GM23338 (cell line): ENCODE results near the gene TPK1. TPM values are rescaled to one million over a fixed set of nuclear protein-coding genes. Genes with fewer than 3 reads are reported as not detected.

Source experiments
- ATAC-seq: fragments of 200-7000 bp; cut with Tn5 transposase; 3 replicates; pipeline ENCODE4 v1.9.1; 2020
- DNase-seq: peaks from one replicate; pipeline ENCODE4 v3.0.0-alpha.2; 2015; ENCODE audit warnings: low spot score
- H2AFZ ChIP-seq: fragments of 200-600 bp; sonication (generic); 2 replicates; pipeline ENCODE4 v1.8.0; 2016; ENCODE audit warnings: antibody characterized with exemption, mild to moderate bottlenecking, moderate library complexity
- H3F3A ChIP-seq: fragments of 200-600 bp; sonication (generic); replicated peaks from 2 replicates; pipeline ENCODE4 v1.8.0; 2017; ENCODE audit warnings: antibody characterized with exemption, mixed run types, low read depth
- H3K27ac ChIP-seq: fragments of 200-600 bp; sonication (generic); 2 replicates; pipeline ENCODE4 v1.6.1; 2016; ENCODE audit warnings: low read depth
- H3K27me3 ChIP-seq: fragments of 200-600 bp; sonication (generic); 2 replicates; pipeline ENCODE4 v1.8.0; 2016; ENCODE audit warnings: mild to moderate bottlenecking, mixed run types, moderate library complexity; ENCODE audit not compliant: insufficient read depth
- H3K36me3 ChIP-seq: fragments of 200-600 bp; sonication (generic); 2 replicates; pipeline ENCODE4 v1.8.0; 2016; ENCODE audit warnings: mild to moderate bottlenecking; ENCODE audit not compliant: insufficient read depth
- H3K4me1 ChIP-seq: fragments of 200-600 bp; sonication (generic); 2 replicates; pipeline ENCODE4 v1.8.0; 2016; ENCODE audit warnings: mild to moderate bottlenecking, moderate library complexity; ENCODE audit not compliant: insufficient read depth
- H3K4me2 ChIP-seq: fragments of 200-600 bp; sonication (generic); 2 replicates; pipeline ENCODE4 v1.7.1; 2017; ENCODE audit warnings: mixed run types
- H3K4me3 ChIP-seq: fragments of 200-600 bp; sonication (generic); 2 replicates; pipeline ENCODE4 v1.6.1; 2016; ENCODE audit warnings: mixed run types
- H3K79me2 ChIP-seq: fragments of 200-600 bp; sonication (generic); replicated peaks from 2 replicates; pipeline ENCODE4 v1.8.0; 2017; ENCODE audit warnings: mild to moderate bottlenecking; ENCODE audit not compliant: insufficient read depth
- H3K9me2 ChIP-seq: fragments of 200-600 bp; sonication (generic); 2 replicates; pipeline ENCODE4 v1.8.0; 2017; ENCODE audit not compliant: insufficient read depth
- H4K20me1 ChIP-seq: fragments of 200-600 bp; sonication (generic); replicated peaks from 2 replicates; pipeline ENCODE4 v1.8.0; 2017; ENCODE audit warnings: mild to moderate bottlenecking; ENCODE audit not compliant: insufficient read depth
- H3K27ac Mint-ChIP-seq: 2 replicates; pipeline ENCODE4 v1.8.0; 2020; ENCODE audit warnings: inconsistent platforms, mild to moderate bottlenecking, moderate library complexity, mixed read lengths
- H3K27me3 Mint-ChIP-seq: 3 replicates; pipeline ENCODE4 v1.8.0; 2022; ENCODE audit warnings: low read depth, mild to moderate bottlenecking, moderate library complexity, mixed read lengths, inconsistent platforms; ENCODE audit not compliant: insufficient read depth, poor library complexity
- H3K36me3 Mint-ChIP-seq: 3 replicates; pipeline ENCODE4 v1.8.0; 2021; ENCODE audit warnings: low read depth, mild to moderate bottlenecking, inconsistent platforms, moderate library complexity, mixed read lengths
- H3K4me1 Mint-ChIP-seq: 3 replicates; pipeline ENCODE4 v1.8.0; 2020; ENCODE audit warnings: mild to moderate bottlenecking, inconsistent platforms, mixed read lengths
- H3K4me3 Mint-ChIP-seq: 3 replicates; pipeline ENCODE4 v1.8.0; 2021; ENCODE audit warnings: moderate library complexity, mild to moderate bottlenecking, inconsistent platforms, mixed read lengths
- H3K9me3 Mint-ChIP-seq: 3 replicates; pipeline ENCODE4 v1.8.0; 2020; ENCODE audit warnings: moderate library complexity, mild to moderate bottlenecking, inconsistent platforms, mixed read lengths
- CREB1 ChIP-seq: fragments of 250-450 bp; sonication (Bioruptor Pico); IDR thresholded peaks from 2 replicates; pipeline ENCODE4 v1.5.0; 2020; ENCODE audit warnings: low read depth, mild to moderate bottlenecking, moderate library complexity
- CTCF ChIP-seq, 2 experiments: fragments of 200-600 bp in 1 of 2; sonication (generic) in 1 of 2; conservative IDR thresholded peaks; 2 replicates each; pipeline versions ENCODE4 v1.5.1 to v1.6.1; 2016 to 2017; ENCODE audit warnings: antibody characterized with exemption in 2 of 2, low read depth in 2 of 2, mild to moderate bottlenecking in 2 of 2, moderate library complexity in 1 of 2
- EZH2phosphoT487 ChIP-seq: fragments of 200-600 bp; sonication (generic); IDR thresholded peaks from one replicate; pipeline ENCODE4 v1.8.1; 2018; ENCODE audit warnings: antibody characterized with exemption; ENCODE audit not compliant: unreplicated experiment
- POLR2AphosphoS5 ChIP-seq: IDR thresholded peaks from 2 replicates; pipeline ENCODE4 v1.6.1; 2016; ENCODE audit warnings: antibody characterized with exemption, low read depth
- ZNF114 ChIP-seq: fragments of 250-450 bp; sonication (Bioruptor Pico); IDR thresholded peaks from 2 replicates; pipeline ENCODE4 v1.5.0; 2020; ENCODE audit warnings: mild to moderate bottlenecking, moderate library complexity
- ZNF462 ChIP-seq: fragments of 250-450 bp; sonication (Bioruptor Pico); IDR thresholded peaks from 2 replicates; pipeline ENCODE4 v1.5.0; 2020; ENCODE audit warnings: mild to moderate bottlenecking, moderate library complexity
- polyA plus RNA-seq: library from polyadenylated mRNA; unstranded; fragments of >200 nt; fragmentation: Nextera tagmentation; extraction: Ambion mirVana; gene quantifications from 2 replicates; pipeline ENCODE4 v1.2.1, GENCODE V29; 2016
- total RNA-seq: library from RNA; depleted of rRNA; stranded (reverse); fragments of >200 nt; shearing (Covaris generic); gene quantifications from 2 replicates; pipeline ENCODE4 v1.2.3, GENCODE V29; 2014
- TF ChIP-seq, protein P1 (sequence below): IDR thresholded peaks from one replicate; pipeline ENCODE4 v1.6.1; 2018; ENCODE audit warnings: antibody characterized with exemption; ENCODE audit not compliant: unreplicated experiment

Gene TPK1
- total and polyA plus RNA-seq, 2 experiments from 2014 or later: 2.6 to 2.9 TPM

DNA sequence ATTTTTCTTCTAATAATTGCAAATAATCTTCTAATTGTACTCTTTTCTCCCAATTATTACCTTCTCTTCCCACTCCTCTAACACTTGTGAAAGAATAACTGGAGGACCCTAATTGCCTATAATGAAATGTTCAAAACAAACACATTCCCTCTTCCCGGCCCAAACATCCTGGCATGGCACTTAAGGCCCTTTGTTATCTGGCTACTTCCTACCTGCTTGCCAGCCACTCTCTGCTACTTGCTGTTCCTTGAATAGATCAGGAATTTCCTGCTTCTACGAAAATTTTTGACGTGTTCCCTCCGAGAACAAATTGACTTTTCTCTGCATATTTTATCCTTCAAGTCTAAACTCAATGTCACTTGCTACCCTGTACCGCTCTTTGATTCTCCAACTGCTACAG, 376.2 kb downstream of the TPK1 start (continued):
- no peak for TF ChIP-seq ZNF462 (CRISPR knock-in tag)
- TF ChIP-seq CREB1 (CRISPR knock-in tag): no peak

DNA sequence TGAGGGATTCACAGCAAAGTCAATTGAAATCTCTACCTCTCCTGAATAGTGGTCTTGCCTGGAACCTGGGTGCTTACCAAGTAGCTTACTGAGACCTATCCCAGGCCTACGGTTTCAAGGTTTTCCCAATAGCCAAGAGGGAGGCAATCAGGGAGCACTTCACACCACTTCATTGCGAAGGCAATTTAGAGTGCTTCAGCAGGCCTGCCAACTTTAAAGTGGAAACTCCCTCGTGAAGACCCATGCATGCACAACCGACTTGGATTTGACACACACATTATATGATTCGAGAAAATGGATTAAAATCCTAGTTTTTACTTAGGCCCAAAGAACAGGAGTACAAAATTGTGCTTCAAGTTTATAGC, 380.8 kb downstream of the TPK1 start:
- H4K20me1 ChIP-seq: no peaks in the 10 kb centered on the region
- no peak for TF ChIP-seq POLR2AphosphoS5
- no peak for TF ChIP-seq CREB1 (CRISPR knock-in tag)
- TF ChIP-seq EZH2phosphoT487: no peak
- TF ChIP-seq, protein P1, sequence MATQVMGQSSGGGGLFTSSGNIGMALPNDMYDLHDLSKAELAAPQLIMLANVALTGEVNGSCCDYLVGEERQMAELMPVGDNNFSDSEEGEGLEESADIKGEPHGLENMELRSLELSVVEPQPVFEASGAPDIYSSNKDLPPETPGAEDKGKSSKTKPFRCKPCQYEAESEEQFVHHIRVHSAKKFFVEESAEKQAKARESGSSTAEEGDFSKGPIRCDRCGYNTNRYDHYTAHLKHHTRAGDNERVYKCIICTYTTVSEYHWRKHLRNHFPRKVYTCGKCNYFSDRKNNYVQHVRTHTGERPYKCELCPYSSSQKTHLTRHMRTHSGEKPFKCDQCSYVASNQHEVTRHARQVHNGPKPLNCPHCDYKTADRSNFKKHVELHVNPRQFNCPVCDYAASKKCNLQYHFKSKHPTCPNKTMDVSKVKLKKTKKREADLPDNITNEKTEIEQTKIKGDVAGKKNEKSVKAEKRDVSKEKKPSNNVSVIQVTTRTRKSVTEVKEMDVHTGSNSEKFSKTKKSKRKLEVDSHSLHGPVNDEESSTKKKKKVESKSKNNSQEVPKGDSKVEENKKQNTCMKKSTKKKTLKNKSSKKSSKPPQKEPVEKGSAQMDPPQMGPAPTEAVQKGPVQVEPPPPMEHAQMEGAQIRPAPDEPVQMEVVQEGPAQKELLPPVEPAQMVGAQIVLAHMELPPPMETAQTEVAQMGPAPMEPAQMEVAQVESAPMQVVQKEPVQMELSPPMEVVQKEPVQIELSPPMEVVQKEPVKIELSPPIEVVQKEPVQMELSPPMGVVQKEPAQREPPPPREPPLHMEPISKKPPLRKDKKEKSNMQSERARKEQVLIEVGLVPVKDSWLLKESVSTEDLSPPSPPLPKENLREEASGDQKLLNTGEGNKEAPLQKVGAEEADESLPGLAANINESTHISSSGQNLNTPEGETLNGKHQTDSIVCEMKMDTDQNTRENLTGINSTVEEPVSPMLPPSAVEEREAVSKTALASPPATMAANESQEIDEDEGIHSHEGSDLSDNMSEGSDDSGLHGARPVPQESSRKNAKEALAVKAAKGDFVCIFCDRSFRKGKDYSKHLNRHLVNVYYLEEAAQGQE: no peak
- TF ChIP-seq ZNF114: no peak
- TF ChIP-seq CTCF (conservative IDR thresholded peaks at IDR 0.05; ENCODE audit: low read depth in 2 of 2): no peak

More for the DNA sequence above, 380.8 kb downstream of the TPK1 start:
- Histone ChIP-seq H3K4me1 (no peaks in the 10 kb centered on the region), H3K9me2 (no peaks in the 10 kb centered on the region), H3F3A (no peaks in the 10 kb centered on the region), H3K4me2 (no peak overlapping the region), H3K27me3 (no peaks in the 10 kb centered on the region), H2AFZ (no peak overlapping the region), H3K27ac (no peak overlapping the region), H3K36me3 (peaks cover 17% of the 10 kb centered on the region; the same call in 1 of the 2 replicates), H3K79me2 (no peaks in the 10 kb centered on the region), H3K4me3 (no peak overlapping the region)
- DNase-seq (no peak), ATAC-seq (no peak)
- Mint-ChIP-seq H3K27ac (no peak overlapping the region), H3K4me3 (no peak overlapping the region), H3K36me3 (peaks cover 30% of the 10 kb centered on the region; the same call in 2 of the 3 replicates), H3K27me3 (no peaks in the 10 kb centered on the region), H3K9me3 (peaks cover 38% of the 10 kb centered on the region), H3K4me1 (peaks cover 6% of the 10 kb centered on the region)
